Stimulated activated memory B cell treated with anti-CD40 and anti-IgM and Interleukin-4, amounts not matched to agents 10 μg/mL and 1 μg/mL and 100 μg/mL, for 72 hours (primary cell): ENCODE measurements around the gene MINDY2.
"Not testable (repeated sequence)": the region's sequence is repeated elsewhere in the genome, so short reads cannot be mapped to it uniquely, and the experiment has no call there.

Experiments used
- ATAC-seq: fragments of 150-1000 bp; cut with Tn5 transposase; 2 replicates; pipeline ENCODE4 v1.10.0; 2021
- H3K27ac Mint-ChIP-seq: one replicate; pipeline ENCODE4 v1.8.0; 2022; ENCODE audit warnings: mild to moderate bottlenecking, mixed read lengths
- H3K27me3 Mint-ChIP-seq: one replicate; pipeline ENCODE4 v1.8.0; 2022; ENCODE audit warnings: mixed read lengths
- H3K36me3 Mint-ChIP-seq: one replicate; pipeline ENCODE4 v1.8.0; 2022; ENCODE audit warnings: mixed read lengths
- H3K4me1 Mint-ChIP-seq: one replicate; pipeline ENCODE4 v1.8.0; 2022; ENCODE audit warnings: mixed read lengths
- H3K4me3 Mint-ChIP-seq: one replicate; pipeline ENCODE4 v1.8.0; 2022; ENCODE audit warnings: mild to moderate bottlenecking, moderate library complexity, mixed read lengths
- H3K9me3 Mint-ChIP-seq: one replicate; pipeline ENCODE4 v1.8.0; 2022; ENCODE audit warnings: mixed read lengths

The MINDY2 gene

DNA sequence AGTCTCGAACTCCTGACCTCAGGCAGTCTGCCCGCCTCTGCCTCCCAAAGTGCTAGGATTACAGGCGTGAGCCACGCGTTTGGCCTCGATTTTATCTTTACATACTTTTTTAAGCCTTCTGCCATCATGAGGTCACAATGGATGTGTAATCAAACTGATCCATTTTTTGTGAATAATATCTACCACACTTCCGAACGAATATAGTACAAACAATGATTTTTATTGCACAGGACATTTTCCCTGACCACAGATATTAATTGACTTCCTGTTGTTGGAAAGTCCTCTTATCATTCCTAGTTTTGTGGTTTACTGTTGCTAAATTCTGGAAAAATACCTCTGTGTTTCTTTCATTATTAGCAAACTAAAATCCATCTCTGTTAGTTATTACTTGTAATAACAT, 68.9 kb downstream of the MINDY2 start:
- H3K27me3 Mint-ChIP-seq = no peaks in the 10 kb centered on the region
- H3K4me3 Mint-ChIP-seq = no peak overlapping the region
- H3K4me1 Mint-ChIP-seq = no peaks in the 10 kb centered on the region
- no peak for ATAC-seq
- H3K9me3 Mint-ChIP-seq = no peaks in the 10 kb centered on the region
- H3K36me3 Mint-ChIP-seq = peaks cover 6% of the 10 kb centered on the region
- no peak overlapping the region for H3K27ac Mint-ChIP-seq

GRCh38 chr15:58842713-58843396, 71.8 kb downstream of the MINDY2 start:
- peaks cover 23% of the 10 kb centered on the region for H3K36me3 Mint-ChIP-seq
- H3K27ac Mint-ChIP-seq = no peak overlapping the region
- no peaks in the 10 kb centered on the region for H3K4me1 Mint-ChIP-seq
- no peaks in the 10 kb centered on the region for H3K27me3 Mint-ChIP-seq
- ATAC-seq = no peak
- H3K4me3 Mint-ChIP-seq = no peak overlapping the region
- H3K9me3 Mint-ChIP-seq = no peaks in the 10 kb centered on the region

- not testable (repeated sequence) for ATAC-seq
Observed at GRCh38 chr15:58851205-58851604, 80.1 kb downstream of the MINDY2 start.

DNA sequence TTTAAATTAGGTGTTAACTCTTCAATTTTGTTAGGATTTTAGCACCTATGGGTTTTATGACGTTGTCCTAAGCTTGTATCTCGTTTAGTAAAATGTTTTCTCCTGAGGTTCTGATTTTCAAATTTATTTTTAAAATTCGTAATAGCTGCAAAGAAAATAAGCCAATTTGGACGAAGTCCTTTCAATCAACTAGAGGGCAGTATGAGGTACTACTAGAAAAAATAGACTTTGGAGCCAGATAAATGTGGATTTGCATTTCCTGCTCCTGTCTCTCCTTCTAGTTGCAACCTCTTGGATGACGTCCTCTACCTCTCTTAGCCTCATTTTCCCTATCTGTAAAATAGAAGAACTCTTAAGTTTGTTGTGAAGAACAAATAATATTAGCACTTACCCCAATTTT, 81.2 kb downstream of the MINDY2 start:
- H3K4me1 Mint-ChIP-seq = no peaks in the 10 kb centered on the region
- ATAC-seq = no peak
- peaks cover 46% of the 10 kb centered on the region for H3K36me3 Mint-ChIP-seq
- H3K27me3 Mint-ChIP-seq = no peaks in the 10 kb centered on the region
- no peaks in the 10 kb centered on the region for H3K9me3 Mint-ChIP-seq
- H3K27ac Mint-ChIP-seq = no peak overlapping the region
- H3K4me3 Mint-ChIP-seq = no peak overlapping the region

More at GRCh38 chr15:58851205-58851604, 80.1 kb downstream of the MINDY2 start:
- not testable (repeated sequence) for H3K9me3 Mint-ChIP-seq, H3K4me3 Mint-ChIP-seq, H3K27me3 Mint-ChIP-seq, H3K4me1 Mint-ChIP-seq, H3K27ac Mint-ChIP-seq
- peaks cover 48% of the 10 kb centered on the region for H3K36me3 Mint-ChIP-seq

DNA sequence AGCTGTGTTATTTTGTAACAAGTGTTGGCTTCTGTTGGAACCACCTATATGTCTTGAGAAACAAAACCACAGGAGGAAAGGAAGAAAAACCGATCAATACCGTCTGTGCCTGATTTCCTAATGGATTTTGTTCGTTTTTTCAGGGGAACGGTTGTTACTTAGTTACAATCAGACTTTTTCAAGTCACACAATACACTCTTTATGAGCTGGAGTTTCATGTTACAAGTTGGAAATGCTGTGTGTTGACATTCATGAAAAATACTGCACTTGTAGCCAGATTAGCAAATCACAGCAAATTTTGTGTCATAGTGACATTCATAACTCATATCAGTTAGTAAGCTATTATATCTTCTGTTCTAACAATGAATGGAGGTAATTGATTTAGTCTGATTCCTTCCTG, 83.5 kb downstream of the MINDY2 start:
- no peak for ATAC-seq
- H3K27me3 Mint-ChIP-seq = no peaks in the 10 kb centered on the region
- no peaks in the 10 kb centered on the region for H3K4me1 Mint-ChIP-seq
- H3K36me3 Mint-ChIP-seq = peaks cover 26% of the 10 kb centered on the region
- H3K9me3 Mint-ChIP-seq = no peaks in the 10 kb centered on the region
- H3K27ac Mint-ChIP-seq = no peak overlapping the region
- H3K4me3 Mint-ChIP-seq = no peak overlapping the region

DNA sequence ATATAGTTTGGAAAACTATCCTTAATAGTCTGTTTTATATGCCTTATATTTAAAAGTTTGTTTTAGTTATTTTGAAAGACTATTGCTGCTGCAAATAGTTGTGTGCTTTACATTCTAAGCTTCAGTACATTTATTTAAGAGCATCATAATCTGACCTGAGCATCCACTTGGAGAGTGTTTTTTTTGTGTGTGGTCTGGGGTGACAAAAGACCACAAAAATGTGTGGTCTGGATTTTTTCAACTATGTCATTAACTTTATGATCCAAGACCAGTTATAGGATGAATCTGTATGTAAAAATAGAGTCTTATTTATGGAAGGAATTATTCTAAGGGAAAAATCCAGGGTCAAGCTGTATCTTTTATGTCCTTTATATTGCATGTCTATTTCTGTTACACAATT, 85.0 kb downstream of the MINDY2 start:
- H3K27ac Mint-ChIP-seq = no peak overlapping the region
- no peaks in the 10 kb centered on the region for H3K4me1 Mint-ChIP-seq
- no peak for ATAC-seq
- H3K27me3 Mint-ChIP-seq = no peaks in the 10 kb centered on the region
- no peaks in the 10 kb centered on the region for H3K9me3 Mint-ChIP-seq
- H3K4me3 Mint-ChIP-seq = no peak overlapping the region
- H3K36me3 Mint-ChIP-seq = peaks cover 20% of the 10 kb centered on the region

DNA sequence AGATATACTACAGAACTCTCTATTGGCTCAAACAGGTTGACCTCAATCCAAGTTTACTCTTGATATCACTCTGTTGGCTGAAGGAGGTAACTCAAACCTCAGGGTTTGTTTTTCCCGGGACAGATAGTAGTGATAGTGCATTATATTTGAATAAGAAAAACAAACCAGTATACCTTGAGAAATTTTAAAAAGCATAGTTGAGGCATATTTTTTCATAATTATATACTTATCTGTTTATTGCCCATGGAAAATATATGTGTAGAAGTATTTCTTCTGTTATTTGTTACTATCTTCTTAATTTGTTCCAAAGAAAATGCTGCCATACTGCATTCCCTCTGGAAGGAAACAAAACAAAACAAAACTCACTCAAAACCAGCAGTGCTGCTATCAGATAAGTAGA, 85.5 kb downstream of the MINDY2 start:
- peaks cover 20% of the 10 kb centered on the region for H3K36me3 Mint-ChIP-seq
- H3K4me3 Mint-ChIP-seq, H3K27me3 Mint-ChIP-seq, H3K9me3 Mint-ChIP-seq, ATAC-seq, H3K4me1 Mint-ChIP-seq, H3K27ac Mint-ChIP-seq: not testable (repeated sequence)

DNA sequence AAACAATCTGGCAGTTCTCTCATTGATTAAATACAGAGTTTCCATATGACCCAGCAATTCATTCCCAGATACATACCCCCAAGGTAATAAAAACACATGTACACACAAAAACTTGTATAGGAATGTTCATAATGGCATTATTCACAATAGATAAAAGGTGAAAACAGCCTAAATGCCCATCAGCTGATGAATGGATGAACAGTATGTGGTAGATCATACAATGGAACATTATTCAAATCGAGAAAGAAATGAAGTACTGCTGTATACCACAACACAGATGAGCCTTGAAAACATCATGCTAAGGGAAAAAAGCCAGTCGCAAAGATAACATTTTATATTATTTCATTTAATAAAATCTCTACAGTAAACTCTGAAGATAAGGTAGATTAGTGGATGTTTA, 91.2 kb downstream of the MINDY2 start:
- ATAC-seq = no peak
- peaks cover 14% of the 10 kb centered on the region for H3K4me1 Mint-ChIP-seq
- no peak overlapping the region for H3K4me3 Mint-ChIP-seq
- H3K36me3 Mint-ChIP-seq = no peaks in the 10 kb centered on the region
- H3K27ac Mint-ChIP-seq = no peak overlapping the region
- H3K9me3 Mint-ChIP-seq = no peaks in the 10 kb centered on the region
- no peaks in the 10 kb centered on the region for H3K27me3 Mint-ChIP-seq

- H3K9me3 Mint-ChIP-seq = no peaks in the 10 kb centered on the region
- no peaks in the 10 kb centered on the region for H3K36me3 Mint-ChIP-seq
- no peak overlapping the region for H3K27ac Mint-ChIP-seq
Observed at GRCh38 chr15:58864602-58865424, 93.7 kb downstream of the MINDY2 start.

GRCh38 chr15:58865425-58865880, 94.4 kb downstream of the MINDY2 start:
- H3K27me3 Mint-ChIP-seq = no peaks in the 10 kb centered on the region
- ATAC-seq = peak; percentile 12
- H3K4me3 Mint-ChIP-seq = no peak overlapping the region
- H3K4me1 Mint-ChIP-seq = peaks cover 14% of the 10 kb centered on the region
- no peaks in the 10 kb centered on the region for H3K9me3 Mint-ChIP-seq
- no peaks in the 10 kb centered on the region for H3K36me3 Mint-ChIP-seq
- no peak overlapping the region for H3K27ac Mint-ChIP-seq

More at GRCh38 chr15:58864602-58865424, 93.7 kb downstream of the MINDY2 start:
- H3K27me3 Mint-ChIP-seq = no peaks in the 10 kb centered on the region
- peak; percentile 53 for ATAC-seq
- H3K4me3 Mint-ChIP-seq = peak overlapping the region; percentile 38
- peaks cover 14% of the 10 kb centered on the region for H3K4me1 Mint-ChIP-seq

- Mint-ChIP-seq H3K27ac (no peak overlapping the region), H3K9me3 (no peaks in the 10 kb centered on the region), H3K4me3 (no peak overlapping the region), H3K36me3 (no peaks in the 10 kb centered on the region), H3K27me3 (no peaks in the 10 kb centered on the region), H3K4me1 (peaks cover 7% of the 10 kb centered on the region)
- no peak for ATAC-seq
Observed at GRCh38 chr15:58867926-58868325, 96.8 kb downstream of the MINDY2 start.

- Mint-ChIP-seq H3K9me3 (no peaks in the 10 kb centered on the region), H3K27me3 (no peaks in the 10 kb centered on the region), H3K36me3 (peaks cover under 1% of the 10 kb centered on the region), H3K4me1 (no peaks in the 10 kb centered on the region), H3K27ac (no peak overlapping the region), H3K4me3 (no peak overlapping the region)
- no peak for ATAC-seq
Observed at GRCh38 chr15:58870451-58870850, 99.3 kb downstream of the MINDY2 start.

DNA sequence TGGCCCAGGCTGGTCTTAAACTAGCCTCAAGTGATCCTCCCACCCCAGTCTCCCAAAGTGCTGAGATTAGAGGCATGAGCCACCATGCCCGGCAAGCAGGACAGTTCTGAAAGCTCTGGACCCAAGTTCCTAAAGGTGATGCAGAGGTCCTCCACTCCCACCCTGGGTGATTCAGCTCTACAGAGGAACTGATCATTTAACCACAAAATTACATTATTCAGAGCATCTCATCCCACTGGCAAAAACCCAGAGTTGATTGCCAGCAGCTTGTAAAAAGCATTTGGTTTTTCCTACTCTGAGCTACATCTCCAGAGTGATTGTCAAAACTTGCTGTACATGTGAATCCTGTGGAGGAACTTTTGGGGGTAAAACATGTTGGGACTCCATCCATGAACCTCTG, 102.2 kb downstream of the MINDY2 start:
- Mint-ChIP-seq H3K4me1 (no peaks in the 10 kb centered on the region), H3K4me3 (no peak overlapping the region), H3K36me3 (peaks cover 20% of the 10 kb centered on the region), H3K27me3 (no peaks in the 10 kb centered on the region), H3K9me3 (no peaks in the 10 kb centered on the region), H3K27ac (no peak overlapping the region)
- no peak for ATAC-seq

DNA sequence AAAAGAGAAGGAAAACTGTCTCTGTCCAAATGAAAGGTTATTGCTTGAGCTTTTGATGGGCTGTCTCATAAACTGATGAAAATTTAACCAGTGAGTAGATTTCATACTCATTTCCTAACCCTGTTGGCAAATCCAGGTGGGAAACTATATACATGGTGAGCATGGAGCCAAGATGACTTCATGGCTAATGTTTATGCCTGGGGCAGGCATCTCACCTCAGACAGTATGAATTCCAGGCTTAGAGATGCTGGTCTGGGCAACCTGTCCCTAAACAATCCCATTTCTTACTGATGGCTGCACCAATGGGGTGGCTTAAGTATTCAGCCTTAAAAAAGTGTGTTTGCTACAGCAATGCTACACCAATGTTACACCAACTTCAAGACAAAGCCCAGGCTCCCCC, 104.2 kb downstream of the MINDY2 start:
- no peaks in the 10 kb centered on the region for H3K4me1 Mint-ChIP-seq
- ATAC-seq = no peak
- no peaks in the 10 kb centered on the region for H3K9me3 Mint-ChIP-seq
- H3K27me3 Mint-ChIP-seq = no peaks in the 10 kb centered on the region
- peaks cover 38% of the 10 kb centered on the region for H3K36me3 Mint-ChIP-seq
- no peak overlapping the region for H3K4me3 Mint-ChIP-seq
- no peak overlapping the region for H3K27ac Mint-ChIP-seq

GRCh38 chr15:58876306-58877106, 105.4 kb downstream of the MINDY2 start:
- Mint-ChIP-seq H3K4me3 (no peak overlapping the region), H3K27ac (no peak overlapping the region), H3K27me3 (no peaks in the 10 kb centered on the region), H3K36me3 (peaks cover 46% of the 10 kb centered on the region), H3K9me3 (no peaks in the 10 kb centered on the region), H3K4me1 (no peaks in the 10 kb centered on the region)
- no peak for ATAC-seq
